ENCODE data around the gene ACSBG1.

- TF ChIP-seq CTCF (conservative IDR thresholded peaks at IDR 0.05; ENCODE audit: low read length) (no peak), EZH2phosphoT487 (IDR thresholded peaks at IDR 0.05; ENCODE audit: borderline replicate concordance, low read depth, low read length) (no peak)
These were observed 31.9 kb upstream of the ACSBG1 start for GRCh38 chr15:78266229-78266628.

All from OCI-LY7 (cell line).